Spleen (tissue), 7 donors: ENCODE data around the gene CLINT1.
"Not testable (repeated sequence)": the region's sequence is repeated elsewhere in the genome, so short reads cannot be mapped to it uniquely, and the experiment has no call there.

ENCODE experiments used
- POLR2A ChIP-seq, 3 donors: fragments of 450-650 bp; IDR thresholded peaks; one replicate each; pipeline ENCODE4 v1.5.1; 2017; ENCODE audit warnings: antibody characterized with exemption in 3 of 3, mild to moderate bottlenecking in 1 of 3
- TF ChIP-seq, protein P1 (sequence below), 11 experiments: fragments of 200-600 bp in 7 of 11; fragments of 450-650 bp in 4 of 11; sonication (generic) in 4 of 11; IDR thresholded peaks in 8 of 11; conservative IDR thresholded peaks in 3 of 11; 1 replicate in 7 of 11; 2 replicates in 4 of 11; pipeline versions ENCODE4 v1.4.0 to v1.8.0; 2016 to 2021; ENCODE audit warnings: antibody characterized with exemption in 11 of 11, inconsistent platforms in 4 of 11, mild to moderate bottlenecking in 1 of 11
- donor health status: DM: no; HTN: no; CAD: no; lungs with moderate emphysema.
- donor health status: DM: no; HTN: no; CAD: no.
- donor health status: DM: no; HTN: no; CAD: no.

DNA sequence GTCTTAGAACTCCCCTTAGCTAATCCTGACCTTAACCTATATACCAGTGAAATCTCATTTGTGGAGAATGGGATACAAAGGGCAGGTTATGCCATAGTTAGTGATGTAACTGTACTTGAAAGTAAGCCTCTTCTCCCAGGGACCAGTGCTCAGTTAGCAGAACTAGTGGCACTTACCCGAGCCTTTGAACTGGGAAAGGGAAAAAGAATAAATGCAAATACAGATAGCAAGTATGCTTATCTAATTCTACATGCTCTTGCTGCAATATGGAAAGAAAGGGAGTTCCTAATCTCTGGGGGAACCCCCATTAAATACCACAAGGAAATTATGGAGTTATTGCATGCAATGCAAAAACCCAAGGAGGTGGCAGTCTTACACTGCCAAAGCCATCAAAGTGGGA lies 26.1 kb upstream of the CLINT1 start:
- TF ChIP-seq, protein P1, sequence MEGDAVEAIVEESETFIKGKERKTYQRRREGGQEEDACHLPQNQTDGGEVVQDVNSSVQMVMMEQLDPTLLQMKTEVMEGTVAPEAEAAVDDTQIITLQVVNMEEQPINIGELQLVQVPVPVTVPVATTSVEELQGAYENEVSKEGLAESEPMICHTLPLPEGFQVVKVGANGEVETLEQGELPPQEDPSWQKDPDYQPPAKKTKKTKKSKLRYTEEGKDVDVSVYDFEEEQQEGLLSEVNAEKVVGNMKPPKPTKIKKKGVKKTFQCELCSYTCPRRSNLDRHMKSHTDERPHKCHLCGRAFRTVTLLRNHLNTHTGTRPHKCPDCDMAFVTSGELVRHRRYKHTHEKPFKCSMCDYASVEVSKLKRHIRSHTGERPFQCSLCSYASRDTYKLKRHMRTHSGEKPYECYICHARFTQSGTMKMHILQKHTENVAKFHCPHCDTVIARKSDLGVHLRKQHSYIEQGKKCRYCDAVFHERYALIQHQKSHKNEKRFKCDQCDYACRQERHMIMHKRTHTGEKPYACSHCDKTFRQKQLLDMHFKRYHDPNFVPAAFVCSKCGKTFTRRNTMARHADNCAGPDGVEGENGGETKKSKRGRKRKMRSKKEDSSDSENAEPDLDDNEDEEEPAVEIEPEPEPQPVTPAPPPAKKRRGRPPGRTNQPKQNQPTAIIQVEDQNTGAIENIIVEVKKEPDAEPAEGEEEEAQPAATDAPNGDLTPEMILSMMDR (IDR thresholded peaks at IDR 0.05 in 8 of 11, conservative IDR thresholded peaks at IDR 0.05 in 3 of 11), result not testable (repeated sequence)
- not testable (repeated sequence) for TF ChIP-seq POLR2A (IDR thresholded peaks at IDR 0.05)
